DOHH2 (cell line): ENCODE results near the gene CARS2.

ENCODE experiments used
- EZH2phosphoT487 ChIP-seq: fragments of 200-600 bp; sonication (generic); IDR thresholded peaks from 2 replicates; pipeline ENCODE4 v1.6.1; 2017; ENCODE audit warnings: borderline replicate concordance, mild to moderate bottlenecking, antibody characterized with exemption, low read length, moderate library complexity, mixed read lengths
- TF ChIP-seq, protein P1 (sequence below): fragments of 200-600 bp; sonication (generic); IDR thresholded peaks from one replicate; pipeline ENCODE4 v1.5.1; 2014; ENCODE audit warnings: antibody characterized with exemption, mild to moderate bottlenecking, low read depth, low read length; ENCODE audit not compliant: poor library complexity, severe bottlenecking

DNA sequence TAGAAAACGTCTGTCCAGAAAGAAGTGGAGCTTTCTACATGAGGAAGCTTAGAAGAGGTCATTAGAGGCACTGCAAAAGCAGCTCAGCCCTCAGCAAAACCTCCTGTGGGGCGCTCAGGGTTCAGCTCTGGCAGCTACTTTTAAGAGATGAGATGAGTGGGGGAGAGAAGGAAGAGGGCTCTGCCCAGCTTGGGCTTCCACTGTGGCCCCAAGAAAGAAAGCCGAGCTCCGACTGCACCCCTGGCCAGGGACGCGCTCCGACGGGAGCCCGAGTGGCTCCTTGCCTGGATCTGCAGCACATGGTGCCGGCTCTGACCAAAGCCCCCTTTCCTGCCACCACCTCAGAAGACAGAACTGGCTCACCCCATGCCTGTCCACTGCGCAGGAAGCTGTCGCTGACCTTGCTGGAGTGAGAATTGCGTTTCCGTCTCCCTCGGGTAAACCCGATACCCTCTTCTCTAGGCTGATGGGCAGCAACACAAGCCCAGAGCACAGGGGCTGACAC, 54.1 kb downstream of the CARS2 start:
- TF ChIP-seq, protein P1, sequence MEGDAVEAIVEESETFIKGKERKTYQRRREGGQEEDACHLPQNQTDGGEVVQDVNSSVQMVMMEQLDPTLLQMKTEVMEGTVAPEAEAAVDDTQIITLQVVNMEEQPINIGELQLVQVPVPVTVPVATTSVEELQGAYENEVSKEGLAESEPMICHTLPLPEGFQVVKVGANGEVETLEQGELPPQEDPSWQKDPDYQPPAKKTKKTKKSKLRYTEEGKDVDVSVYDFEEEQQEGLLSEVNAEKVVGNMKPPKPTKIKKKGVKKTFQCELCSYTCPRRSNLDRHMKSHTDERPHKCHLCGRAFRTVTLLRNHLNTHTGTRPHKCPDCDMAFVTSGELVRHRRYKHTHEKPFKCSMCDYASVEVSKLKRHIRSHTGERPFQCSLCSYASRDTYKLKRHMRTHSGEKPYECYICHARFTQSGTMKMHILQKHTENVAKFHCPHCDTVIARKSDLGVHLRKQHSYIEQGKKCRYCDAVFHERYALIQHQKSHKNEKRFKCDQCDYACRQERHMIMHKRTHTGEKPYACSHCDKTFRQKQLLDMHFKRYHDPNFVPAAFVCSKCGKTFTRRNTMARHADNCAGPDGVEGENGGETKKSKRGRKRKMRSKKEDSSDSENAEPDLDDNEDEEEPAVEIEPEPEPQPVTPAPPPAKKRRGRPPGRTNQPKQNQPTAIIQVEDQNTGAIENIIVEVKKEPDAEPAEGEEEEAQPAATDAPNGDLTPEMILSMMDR: no peak
- no peak for TF ChIP-seq EZH2phosphoT487
